NAMALWA (cell line): Measurements from ENCODE around the gene LRPAP1.

Experiments used
- DNase-seq: peaks from one replicate; pipeline ENCODE4 v3.0.0-alpha.2; 2015; ENCODE audit warnings: low spot score

The LRPAP1 gene

GRCh38 chr4:3531318-3531878, 824 bp downstream of the LRPAP1 start:
- no peak for DNase-seq

GRCh38 chr4:3530663-3531254, 1.5 kb downstream of the LRPAP1 start:
- DNase-seq, result no peak

- DNase-seq, result no peak
Observed at GRCh38 chr4:3530051-3530450, 2.2 kb downstream of the LRPAP1 start.

GRCh38 chr4:3529363-3529762, 2.9 kb downstream of the LRPAP1 start:
- DNase-seq, result peak; percentile 41

GRCh38 chr4:3527914-3528876, 4.0 kb downstream of the LRPAP1 start:
- no peak for DNase-seq

GRCh38 chr4:3527101-3527913, 4.9 kb downstream of the LRPAP1 start:
- no peak for DNase-seq

- DNase-seq, result no peak
Observed at GRCh38 chr4:3526456-3526855, 5.8 kb downstream of the LRPAP1 start.

GRCh38 chr4:3525532-3526430, 6.4 kb downstream of the LRPAP1 start:
- no peak for DNase-seq

- no peak for DNase-seq
Observed at GRCh38 chr4:3524920-3525319, 7.3 kb downstream of the LRPAP1 start.

- DNase-seq, result no peak
Observed at GRCh38 chr4:3524349-3524748, 7.9 kb downstream of the LRPAP1 start.

- DNase-seq, result no peak
Observed at GRCh38 chr4:3523628-3524221, 8.5 kb downstream of the LRPAP1 start.

GRCh38 chr4:3523146-3523627, 9.0 kb downstream of the LRPAP1 start:
- DNase-seq, result no peak

- no peak for DNase-seq
Observed at GRCh38 chr4:3522651-3523050, 9.6 kb downstream of the LRPAP1 start.

- DNase-seq, result no peak
Observed at GRCh38 chr4:3522326-3522640, 9.9 kb downstream of the LRPAP1 start.

- no peak for DNase-seq
Observed at GRCh38 chr4:3521621-3522325, 10.4 kb downstream of the LRPAP1 start.

GRCh38 chr4:3520796-3521600, 11.2 kb downstream of the LRPAP1 start:
- DNase-seq, result no peak

- peak; percentile 49 for DNase-seq
Observed at GRCh38 chr4:3520276-3520675, 11.9 kb downstream of the LRPAP1 start.

- no peak for DNase-seq
Observed at GRCh38 chr4:3519468-3520264, 12.6 kb downstream of the LRPAP1 start.
